GM23338 (cell line): ENCODE data around the gene S100A8. TPM values are rescaled to one million over a fixed set of nuclear protein-coding genes. Genes with fewer than 3 reads are reported as not detected.

Experiments used
- ATAC-seq: fragments of 200-7000 bp; cut with Tn5 transposase; 3 replicates; pipeline ENCODE4 v1.9.1; 2020
- DNase-seq: peaks from one replicate; pipeline ENCODE4 v3.0.0-alpha.2; 2015; ENCODE audit warnings: low spot score
- H2AFZ ChIP-seq: fragments of 200-600 bp; sonication (generic); 2 replicates; pipeline ENCODE4 v1.8.0; 2016; ENCODE audit warnings: antibody characterized with exemption, mild to moderate bottlenecking, moderate library complexity
- H3F3A ChIP-seq: fragments of 200-600 bp; sonication (generic); replicated peaks from 2 replicates; pipeline ENCODE4 v1.8.0; 2017; ENCODE audit warnings: antibody characterized with exemption, mixed run types, low read depth
- H3K27ac ChIP-seq: fragments of 200-600 bp; sonication (generic); 2 replicates; pipeline ENCODE4 v1.6.1; 2016; ENCODE audit warnings: low read depth
- H3K27me3 ChIP-seq: fragments of 200-600 bp; sonication (generic); 2 replicates; pipeline ENCODE4 v1.8.0; 2016; ENCODE audit warnings: mild to moderate bottlenecking, mixed run types, moderate library complexity; ENCODE audit not compliant: insufficient read depth
- H3K36me3 ChIP-seq: fragments of 200-600 bp; sonication (generic); 2 replicates; pipeline ENCODE4 v1.8.0; 2016; ENCODE audit warnings: mild to moderate bottlenecking; ENCODE audit not compliant: insufficient read depth
- H3K4me1 ChIP-seq: fragments of 200-600 bp; sonication (generic); 2 replicates; pipeline ENCODE4 v1.8.0; 2016; ENCODE audit warnings: mild to moderate bottlenecking, moderate library complexity; ENCODE audit not compliant: insufficient read depth
- H3K4me2 ChIP-seq: fragments of 200-600 bp; sonication (generic); 2 replicates; pipeline ENCODE4 v1.7.1; 2017; ENCODE audit warnings: mixed run types
- H3K4me3 ChIP-seq: fragments of 200-600 bp; sonication (generic); 2 replicates; pipeline ENCODE4 v1.6.1; 2016; ENCODE audit warnings: mixed run types
- H3K79me2 ChIP-seq: fragments of 200-600 bp; sonication (generic); replicated peaks from 2 replicates; pipeline ENCODE4 v1.8.0; 2017; ENCODE audit warnings: mild to moderate bottlenecking; ENCODE audit not compliant: insufficient read depth
- H3K9me2 ChIP-seq: fragments of 200-600 bp; sonication (generic); 2 replicates; pipeline ENCODE4 v1.8.0; 2017; ENCODE audit not compliant: insufficient read depth
- H4K20me1 ChIP-seq: fragments of 200-600 bp; sonication (generic); replicated peaks from 2 replicates; pipeline ENCODE4 v1.8.0; 2017; ENCODE audit warnings: mild to moderate bottlenecking; ENCODE audit not compliant: insufficient read depth
- H3K27ac Mint-ChIP-seq: 2 replicates; pipeline ENCODE4 v1.8.0; 2020; ENCODE audit warnings: inconsistent platforms, mild to moderate bottlenecking, moderate library complexity, mixed read lengths
- H3K27me3 Mint-ChIP-seq: 3 replicates; pipeline ENCODE4 v1.8.0; 2022; ENCODE audit warnings: low read depth, mild to moderate bottlenecking, moderate library complexity, mixed read lengths, inconsistent platforms; ENCODE audit not compliant: insufficient read depth, poor library complexity
- H3K36me3 Mint-ChIP-seq: 3 replicates; pipeline ENCODE4 v1.8.0; 2021; ENCODE audit warnings: low read depth, mild to moderate bottlenecking, inconsistent platforms, moderate library complexity, mixed read lengths
- H3K4me1 Mint-ChIP-seq: 3 replicates; pipeline ENCODE4 v1.8.0; 2020; ENCODE audit warnings: mild to moderate bottlenecking, inconsistent platforms, mixed read lengths
- H3K4me3 Mint-ChIP-seq: 3 replicates; pipeline ENCODE4 v1.8.0; 2021; ENCODE audit warnings: moderate library complexity, mild to moderate bottlenecking, inconsistent platforms, mixed read lengths
- H3K9me3 Mint-ChIP-seq: 3 replicates; pipeline ENCODE4 v1.8.0; 2020; ENCODE audit warnings: moderate library complexity, mild to moderate bottlenecking, inconsistent platforms, mixed read lengths
- CREB1 ChIP-seq: fragments of 250-450 bp; sonication (Bioruptor Pico); IDR thresholded peaks from 2 replicates; pipeline ENCODE4 v1.5.0; 2020; ENCODE audit warnings: low read depth, mild to moderate bottlenecking, moderate library complexity
- EZH2 ChIP-seq: fragments of 200-600 bp; sonication (generic); IDR thresholded peaks from one replicate; pipeline ENCODE4 v1.8.0; 2017; ENCODE audit warnings: antibody characterized with exemption, mild to moderate bottlenecking, low read depth; ENCODE audit not compliant: unreplicated experiment
- NANOG ChIP-seq: IDR thresholded peaks from 2 replicates; pipeline ENCODE4 v1.6.1; 2016; ENCODE audit warnings: antibody characterized with exemption, borderline replicate concordance
- ZNF114 ChIP-seq: fragments of 250-450 bp; sonication (Bioruptor Pico); IDR thresholded peaks from 2 replicates; pipeline ENCODE4 v1.5.0; 2020; ENCODE audit warnings: mild to moderate bottlenecking, moderate library complexity
- polyA plus RNA-seq: library from polyadenylated mRNA; unstranded; fragments of >200 nt; fragmentation: Nextera tagmentation; extraction: Ambion mirVana; gene quantifications from 2 replicates; pipeline ENCODE4 v1.2.1, GENCODE V29; 2016
- total RNA-seq: library from RNA; depleted of rRNA; stranded (reverse); fragments of >200 nt; shearing (Covaris generic); gene quantifications from 2 replicates; pipeline ENCODE4 v1.2.3, GENCODE V29; 2014
- TF ChIP-seq, protein P1 (sequence below): fragments of 250-450 bp; sonication (Bioruptor Pico); IDR thresholded peaks from 2 replicates; pipeline ENCODE4 v1.5.0; 2020; ENCODE audit warnings: mild to moderate bottlenecking, moderate library complexity
- TF ChIP-seq, protein P2 (sequence below): IDR thresholded peaks from 2 replicates; pipeline ENCODE4 v1.6.1; 2016; ENCODE audit warnings: antibody characterized with exemption

The S100A8 gene
- total and polyA plus RNA-seq, 2 experiments from 2014 or later, result not detected

DNA sequence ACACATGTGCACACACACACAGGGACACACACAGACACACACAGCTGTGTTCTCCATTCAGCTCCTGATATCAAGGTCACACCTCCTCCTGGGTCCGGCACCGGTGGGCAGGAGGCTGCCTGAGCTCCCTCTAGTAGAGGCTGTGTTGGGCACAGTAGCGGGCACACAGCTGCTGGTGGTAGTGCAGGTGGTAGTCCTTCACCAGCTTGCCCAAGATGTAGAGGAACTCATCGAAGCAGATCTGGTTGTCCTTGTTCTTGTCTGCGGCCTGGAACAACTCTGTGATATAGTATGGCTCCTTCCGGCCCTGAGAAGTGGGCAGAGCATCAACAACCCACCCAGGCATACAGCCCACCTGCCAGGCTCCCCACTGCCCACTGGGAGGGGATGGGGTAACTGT, 5.6 kb upstream of the S100A8 start:
- H3K4me2 ChIP-seq, result no peak overlapping the region
- Mint-ChIP-seq H3K4me3 (no peak overlapping the region), H3K27ac (no peak overlapping the region), H3K9me3 (no peaks in the 10 kb centered on the region), H3K4me1 (peaks cover 2% of the 10 kb centered on the region; the same call in 1 of the 3 replicates), H3K36me3 (no peaks in the 10 kb centered on the region), H3K27me3 (peaks cover 5% of the 10 kb centered on the region)
- H4K20me1 ChIP-seq, result no peaks in the 10 kb centered on the region
- H3K27me3 ChIP-seq, result no peaks in the 10 kb centered on the region
- no peaks in the 10 kb centered on the region for H3K36me3 ChIP-seq
- no peaks in the 10 kb centered on the region for H3K4me1 ChIP-seq
- H3K79me2 ChIP-seq, result no peaks in the 10 kb centered on the region
- DNase-seq (no peak), ATAC-seq (no peak)
- H3K4me3 ChIP-seq, result no peak overlapping the region
- no peaks in the 10 kb centered on the region for H3K9me2 ChIP-seq
- H3K27ac ChIP-seq, result no peak overlapping the region
- H2AFZ ChIP-seq, result no peak overlapping the region
- no peak for TF ChIP-seq NANOG
- TF ChIP-seq, protein P1, sequence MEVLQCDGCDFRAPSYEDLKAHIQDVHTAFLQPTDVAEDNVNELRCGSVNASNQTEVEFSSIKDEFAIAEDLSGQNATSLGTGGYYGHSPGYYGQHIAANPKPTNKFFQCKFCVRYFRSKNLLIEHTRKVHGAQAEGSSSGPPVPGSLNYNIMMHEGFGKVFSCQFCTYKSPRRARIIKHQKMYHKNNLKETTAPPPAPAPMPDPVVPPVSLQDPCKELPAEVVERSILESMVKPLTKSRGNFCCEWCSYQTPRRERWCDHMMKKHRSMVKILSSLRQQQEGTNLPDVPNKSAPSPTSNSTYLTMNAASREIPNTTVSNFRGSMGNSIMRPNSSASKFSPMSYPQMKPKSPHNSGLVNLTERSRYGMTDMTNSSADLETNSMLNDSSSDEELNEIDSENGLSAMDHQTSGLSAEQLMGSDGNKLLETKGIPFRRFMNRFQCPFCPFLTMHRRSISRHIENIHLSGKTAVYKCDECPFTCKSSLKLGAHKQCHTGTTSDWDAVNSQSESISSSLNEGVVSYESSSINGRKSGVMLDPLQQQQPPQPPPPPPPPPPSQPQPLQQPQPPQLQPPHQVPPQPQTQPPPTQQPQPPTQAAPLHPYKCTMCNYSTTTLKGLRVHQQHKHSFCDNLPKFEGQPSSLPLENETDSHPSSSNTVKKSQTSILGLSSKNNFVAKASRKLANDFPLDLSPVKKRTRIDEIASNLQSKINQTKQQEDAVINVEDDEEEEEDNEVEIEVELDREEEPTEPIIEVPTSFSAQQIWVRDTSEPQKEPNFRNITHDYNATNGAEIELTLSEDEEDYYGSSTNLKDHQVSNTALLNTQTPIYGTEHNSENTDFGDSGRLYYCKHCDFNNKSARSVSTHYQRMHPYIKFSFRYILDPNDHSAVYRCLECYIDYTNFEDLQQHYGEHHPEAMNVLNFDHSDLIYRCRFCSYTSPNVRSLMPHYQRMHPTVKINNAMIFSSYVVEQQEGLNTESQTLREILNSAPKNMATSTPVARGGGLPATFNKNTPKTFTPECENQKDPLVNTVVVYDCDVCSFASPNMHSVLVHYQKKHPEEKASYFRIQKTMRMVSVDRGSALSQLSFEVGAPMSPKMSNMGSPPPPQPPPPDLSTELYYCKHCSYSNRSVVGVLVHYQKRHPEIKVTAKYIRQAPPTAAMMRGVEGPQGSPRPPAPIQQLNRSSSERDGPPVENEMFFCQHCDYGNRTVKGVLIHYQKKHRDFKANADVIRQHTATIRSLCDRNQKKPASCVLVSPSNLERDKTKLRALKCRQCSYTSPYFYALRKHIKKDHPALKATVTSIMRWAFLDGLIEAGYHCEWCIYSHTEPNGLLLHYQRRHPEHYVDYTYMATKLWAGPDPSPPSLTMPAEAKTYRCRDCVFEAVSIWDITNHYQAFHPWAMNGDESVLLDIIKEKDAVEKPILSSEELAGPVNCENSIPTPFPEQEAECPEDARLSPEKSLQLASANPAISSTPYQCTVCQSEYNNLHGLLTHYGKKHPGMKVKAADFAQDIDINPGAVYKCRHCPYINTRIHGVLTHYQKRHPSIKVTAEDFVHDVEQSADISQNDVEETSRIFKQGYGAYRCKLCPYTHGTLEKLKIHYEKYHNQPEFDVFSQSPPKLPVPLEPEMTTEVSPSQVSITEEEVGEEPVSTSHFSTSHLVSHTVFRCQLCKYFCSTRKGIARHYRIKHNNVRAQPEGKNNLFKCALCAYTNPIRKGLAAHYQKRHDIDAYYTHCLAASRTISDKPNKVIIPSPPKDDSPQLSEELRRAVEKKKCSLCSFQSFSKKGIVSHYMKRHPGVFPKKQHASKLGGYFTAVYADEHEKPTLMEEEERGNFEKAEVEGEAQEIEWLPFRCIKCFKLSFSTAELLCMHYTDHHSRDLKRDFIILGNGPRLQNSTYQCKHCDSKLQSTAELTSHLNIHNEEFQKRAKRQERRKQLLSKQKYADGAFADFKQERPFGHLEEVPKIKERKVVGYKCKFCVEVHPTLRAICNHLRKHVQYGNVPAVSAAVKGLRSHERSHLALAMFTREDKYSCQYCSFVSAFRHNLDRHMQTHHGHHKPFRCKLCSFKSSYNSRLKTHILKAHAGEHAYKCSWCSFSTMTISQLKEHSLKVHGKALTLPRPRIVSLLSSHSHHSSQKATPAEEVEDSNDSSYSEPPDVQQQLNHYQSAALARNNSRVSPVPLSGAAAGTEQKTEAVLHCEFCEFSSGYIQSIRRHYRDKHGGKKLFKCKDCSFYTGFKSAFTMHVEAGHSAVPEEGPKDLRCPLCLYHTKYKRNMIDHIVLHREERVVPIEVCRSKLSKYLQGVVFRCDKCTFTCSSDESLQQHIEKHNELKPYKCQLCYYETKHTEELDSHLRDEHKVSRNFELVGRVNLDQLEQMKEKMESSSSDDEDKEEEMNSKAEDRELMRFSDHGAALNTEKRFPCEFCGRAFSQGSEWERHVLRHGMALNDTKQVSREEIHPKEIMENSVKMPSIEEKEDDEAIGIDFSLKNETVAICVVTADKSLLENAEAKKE (CRISPR knock-in tag), result no peak
- TF ChIP-seq, protein P2, sequence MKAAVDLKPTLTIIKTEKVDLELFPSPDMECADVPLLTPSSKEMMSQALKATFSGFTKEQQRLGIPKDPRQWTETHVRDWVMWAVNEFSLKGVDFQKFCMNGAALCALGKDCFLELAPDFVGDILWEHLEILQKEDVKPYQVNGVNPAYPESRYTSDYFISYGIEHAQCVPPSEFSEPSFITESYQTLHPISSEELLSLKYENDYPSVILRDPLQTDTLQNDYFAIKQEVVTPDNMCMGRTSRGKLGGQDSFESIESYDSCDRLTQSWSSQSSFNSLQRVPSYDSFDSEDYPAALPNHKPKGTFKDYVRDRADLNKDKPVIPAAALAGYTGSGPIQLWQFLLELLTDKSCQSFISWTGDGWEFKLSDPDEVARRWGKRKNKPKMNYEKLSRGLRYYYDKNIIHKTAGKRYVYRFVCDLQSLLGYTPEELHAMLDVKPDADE, result no peak
- no peak for TF ChIP-seq CREB1 (CRISPR knock-in tag)
- TF ChIP-seq ZNF114 (CRISPR knock-in tag), result no peak
- TF ChIP-seq EZH2, result no peak
- no peaks in the 10 kb centered on the region for H3F3A ChIP-seq
